Left lung (tissue), 10 donors: ENCODE data around the gene CBFA2T2. TPM values are rescaled to one million over a fixed set of nuclear protein-coding genes. Genes with fewer than 3 reads are reported as not detected.

Experiments used
- ATAC-seq: fragments of 200-7000 bp; cut with Tn5 transposase; one replicate; pipeline ENCODE4 v1.9.1; 2020; ENCODE audit warnings: moderate library complexity
- DNase-seq, 4 donors: peaks; one replicate each; pipeline ENCODE4 v3.0.0-alpha.2; 2013 to 2020
- H3K27ac ChIP-seq, 2 donors: fragments of 200-600 bp; sonication (generic) in 1 of 2; one replicate each; pipeline versions ENCODE4 v1.5.0 to v1.8.0; 2020 to 2021
- H3K27me3 ChIP-seq, 2 donors: fragments of 200-600 bp; sonication (generic) in 1 of 2; one replicate each; pipeline versions ENCODE4 v1.5.0 to v1.8.0; 2020 to 2021
- H3K36me3 ChIP-seq, 2 donors: fragments of 200-600 bp; sonication (generic) in 1 of 2; one replicate each; pipeline versions ENCODE4 v1.5.0 to v1.8.0; 2020 to 2021
- H3K4me1 ChIP-seq, 2 donors: fragments of 200-600 bp; one replicate each; pipeline ENCODE4 v1.8.0; 2021
- H3K4me3 ChIP-seq, 2 donors: fragments of 200-600 bp; sonication (generic) in 1 of 2; one replicate each; pipeline versions ENCODE4 v1.5.0 to v1.8.0; 2020 to 2021; ENCODE audit warnings: mild to moderate bottlenecking in 1 of 2
- H3K9me3 ChIP-seq, 2 donors: fragments of 200-600 bp; sonication (generic) in 1 of 2; one replicate each; pipeline versions ENCODE4 v1.5.0 to v1.8.0; 2020 to 2021
- CTCF ChIP-seq, 2 donors: fragments of 200-600 bp; sonication (generic) in 1 of 2; IDR thresholded peaks; one replicate each; pipeline versions ENCODE4 v1.5.0 to v1.8.0; 2021; ENCODE audit warnings: antibody characterized with exemption in 2 of 2
- intact Hi-C, 2 donors: fragments of 100-400 bp; cut with DNase I; formaldehyde crosslinking; loops; one replicate each; pipeline versions ENCODE4 v1.11.2 to v1.14.2; 2022
- polyA plus RNA-seq, 6 donors: library from polyadenylated mRNA; unstranded; fragments of 120-200 nt; gene quantifications; one replicate each; pipeline ENCODE4 v1.2.1, GENCODE V29; 2013; ENCODE audit not compliant: insufficient read length in 6 of 6
- total RNA-seq, 2 donors: library from RNA; stranded (reverse); fragmentation: NEBNext Ultra II Directional; extraction: Animal tissue kit (Norgen Biotek cat#: 25700); gene quantifications; one replicate each; pipeline ENCODE4 v1.2.1, GENCODE V29; 2021
- donor health status: DM: no; HTN: yes; CAD: no.
- donor health status: DM: no; HTN: no; CAD: no.

Gene CBFA2T2
- total and polyA plus RNA-seq, 8 donors, result 11.9 to 54.4 (median 43.8) TPM

GRCh38 chr20:33515569-33516216, 25.8 kb downstream of the CBFA2T2 start:
- H3K27me3 ChIP-seq, result no peaks in the 10 kb centered on the region
- no peaks in the 10 kb centered on the region for H3K4me1 ChIP-seq
- no peak for TF ChIP-seq CTCF (IDR thresholded peaks at IDR 0.05)
- H3K9me3 ChIP-seq, result no peaks in the 10 kb centered on the region
- ATAC-seq (no peak), DNase-seq (no peak)
- H3K36me3 ChIP-seq, result no peaks in the 10 kb centered on the region
- H3K4me3 ChIP-seq, result no peak overlapping the region
- intact Hi-C loops, result no loop called here
- H3K27ac ChIP-seq, result no peak overlapping the region

GRCh38 chr20:33516882-33517281, 27.0 kb downstream of the CBFA2T2 start:
- H3K36me3 ChIP-seq, result no peaks in the 10 kb centered on the region
- H3K27me3 ChIP-seq, result no peaks in the 10 kb centered on the region
- no peaks in the 10 kb centered on the region for H3K9me3 ChIP-seq
- H3K4me3 ChIP-seq, result no peak overlapping the region
- no peak for TF ChIP-seq CTCF (IDR thresholded peaks at IDR 0.05)
- H3K4me1 ChIP-seq, result no peaks in the 10 kb centered on the region
- DNase-seq (no peak), ATAC-seq (no peak)
- H3K27ac ChIP-seq, result no peak overlapping the region
- intact Hi-C loops, result no loop called here

GRCh38 chr20:33518071-33518470, 28.2 kb downstream of the CBFA2T2 start:
- Histone ChIP-seq H3K9me3 (no peaks in the 10 kb centered on the region), H3K27ac (no peak overlapping the region), H3K4me1 (no peaks in the 10 kb centered on the region), H3K4me3 (no peak overlapping the region), H3K36me3 (no peaks in the 10 kb centered on the region), H3K27me3 (no peaks in the 10 kb centered on the region)
- no peak for DNase-seq
- no peak for ATAC-seq
- intact Hi-C loops, result no loop called here
- TF ChIP-seq CTCF (IDR thresholded peaks at IDR 0.05), result no peak

GRCh38 chr20:33521461-33521860, 31.6 kb downstream of the CBFA2T2 start:
- peaks cover 0 to 5% of the 10 kb centered on the region in 2 donors for H3K4me1 ChIP-seq
- H3K4me3 ChIP-seq, result no peak overlapping the region
- no peaks in the 10 kb centered on the region for H3K9me3 ChIP-seq
- intact Hi-C loops, result no loop called here
- TF ChIP-seq CTCF (IDR thresholded peaks at IDR 0.05), result no peak
- H3K27me3 ChIP-seq, result no peaks in the 10 kb centered on the region
- no peak overlapping the region for H3K27ac ChIP-seq
- DNase-seq (no peak), ATAC-seq (no peak)
- no peaks in the 10 kb centered on the region for H3K36me3 ChIP-seq

- H3K9me3 ChIP-seq, result no peaks in the 10 kb centered on the region
- H3K27ac ChIP-seq, result no peak overlapping the region
- no peak for DNase-seq
- peaks cover 0 to 5% of the 10 kb centered on the region in 2 donors for H3K4me1 ChIP-seq
- ATAC-seq, result no peak
- no peak overlapping the region for H3K4me3 ChIP-seq
- intact Hi-C loops, result no loop called here
- TF ChIP-seq CTCF (IDR thresholded peaks at IDR 0.05), result no peak
- no peaks in the 10 kb centered on the region for H3K27me3 ChIP-seq
- no peaks in the 10 kb centered on the region for H3K36me3 ChIP-seq
Measured at GRCh38 chr20:33522256-33522820, 32.4 kb downstream of the CBFA2T2 start.
